HL-60/S4 treated with phorbol 12-myristate 13-acetate at 8.2 ng/mL for 4 days and 3 days (cell line): Measurements from ENCODE around the gene GOLGA7B.
"Not testable (repeated sequence)": the region's sequence is repeated elsewhere in the genome, so short reads cannot be mapped to it uniquely, and the experiment has no call there.

Experiments used
- in situ Hi-C: fragments of 300-500 bp; cut with MboI; formaldehyde crosslinking; loops from 2 replicates; pipeline ENCODE4 v1.15.0; 2022; ENCODE audit warnings: low sequenced_read_pairs

The GOLGA7B gene

DNA sequence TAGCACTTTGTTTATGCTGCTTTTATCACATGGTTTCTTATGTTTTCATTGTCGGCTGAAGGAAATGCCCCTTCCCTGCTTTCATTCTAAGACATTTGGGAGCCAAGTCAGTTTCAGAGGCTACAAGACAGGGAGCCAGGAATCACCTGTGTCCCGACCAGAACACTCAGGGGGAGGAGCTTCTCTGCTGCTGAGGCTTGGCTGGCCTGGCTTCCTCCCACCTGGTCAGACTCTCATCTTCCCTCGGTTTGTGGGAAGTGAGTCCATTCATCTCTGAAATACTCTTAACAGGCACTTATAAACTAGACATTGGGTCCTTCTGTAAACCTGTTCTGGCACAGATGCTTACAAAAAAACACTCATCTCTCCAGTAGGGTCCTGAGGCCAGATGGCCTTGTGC lies 19.6 kb upstream of the GOLGA7B start:
- in situ Hi-C loops = no loop called here

DNA sequence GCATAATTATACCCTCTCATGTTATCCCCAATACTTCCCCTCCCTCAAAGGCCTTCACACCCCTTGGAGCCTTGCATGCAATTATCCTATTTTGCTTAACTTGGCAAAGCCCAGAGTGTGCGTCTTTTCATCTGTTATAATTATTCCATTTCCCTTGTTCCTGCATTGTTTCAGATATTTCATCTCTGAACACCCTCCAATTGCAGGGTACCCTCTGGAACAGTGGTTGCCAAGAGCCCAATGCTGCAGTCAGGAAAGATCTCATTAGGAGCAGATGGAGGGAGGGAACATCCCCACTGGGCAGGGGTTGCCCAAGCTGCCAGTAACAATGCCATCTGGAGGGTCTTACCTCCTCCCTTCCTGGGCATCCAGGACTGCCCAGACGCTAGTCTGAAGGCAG lies 18.4 kb upstream of the GOLGA7B start:
- in situ Hi-C loops = no loop called here

DNA sequence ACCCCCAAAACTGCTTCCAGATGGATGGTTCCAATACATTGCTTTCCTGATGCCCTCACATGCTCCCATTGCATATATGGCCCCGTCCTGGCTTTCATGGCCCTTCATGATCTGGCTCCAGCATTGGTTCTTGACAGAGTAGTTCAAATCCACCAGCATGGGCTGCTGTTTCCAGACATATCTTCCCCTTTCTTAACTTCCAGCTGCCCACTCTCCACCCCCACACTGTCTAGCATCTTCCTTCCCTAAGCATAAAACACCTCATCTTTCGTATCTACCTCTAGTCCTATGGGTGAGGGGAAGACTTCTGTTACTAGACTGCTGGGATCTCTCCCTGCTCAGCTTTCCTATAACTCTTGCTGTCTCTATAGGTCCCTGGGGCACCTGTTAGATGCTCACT lies 13.2 kb upstream of the GOLGA7B start:
- in situ Hi-C loops = no loop called here

DNA sequence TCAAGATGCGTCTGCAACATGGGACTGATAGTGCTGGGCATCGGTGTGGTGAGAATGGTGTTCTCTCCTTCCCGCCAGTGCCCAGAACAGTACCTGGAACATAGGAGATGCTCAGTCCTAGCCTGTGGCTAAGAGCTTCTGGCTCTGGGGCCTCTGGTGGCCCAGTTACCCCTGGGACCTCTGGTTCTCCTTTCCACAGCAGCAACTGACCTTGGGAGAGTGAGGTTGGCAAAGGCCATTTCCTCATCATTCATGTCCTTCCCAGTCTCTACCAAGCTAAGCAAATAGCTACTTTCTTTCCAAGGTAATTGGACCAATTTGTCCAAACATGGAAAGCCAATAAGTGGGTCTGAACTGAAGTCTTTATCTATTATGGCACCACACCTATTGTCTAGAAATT lies 11.6 kb upstream of the GOLGA7B start:
- in situ Hi-C loops = no loop called here

DNA sequence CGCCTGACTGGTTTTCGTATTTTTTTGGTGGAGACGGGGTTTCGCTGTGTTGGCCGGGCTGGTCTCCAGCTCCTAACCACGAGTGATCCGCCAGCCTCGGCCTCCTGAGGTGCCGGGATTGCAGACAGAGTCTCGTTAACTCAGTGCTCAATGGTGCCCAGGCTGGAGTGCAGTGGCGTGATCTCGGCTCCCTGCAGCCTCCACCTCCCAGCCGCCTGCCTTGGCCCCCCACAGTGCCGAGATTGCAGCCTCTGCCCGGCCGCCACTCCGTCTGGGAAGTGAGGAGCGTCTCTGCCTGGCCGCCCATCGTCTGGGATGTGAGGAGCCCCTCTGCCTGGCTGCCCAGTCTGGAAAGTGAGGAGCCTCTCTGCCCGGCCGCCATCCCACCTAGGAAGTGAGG lies 8.5 kb upstream of the GOLGA7B start:
- in situ Hi-C loops = not testable (repeated sequence)

DNA sequence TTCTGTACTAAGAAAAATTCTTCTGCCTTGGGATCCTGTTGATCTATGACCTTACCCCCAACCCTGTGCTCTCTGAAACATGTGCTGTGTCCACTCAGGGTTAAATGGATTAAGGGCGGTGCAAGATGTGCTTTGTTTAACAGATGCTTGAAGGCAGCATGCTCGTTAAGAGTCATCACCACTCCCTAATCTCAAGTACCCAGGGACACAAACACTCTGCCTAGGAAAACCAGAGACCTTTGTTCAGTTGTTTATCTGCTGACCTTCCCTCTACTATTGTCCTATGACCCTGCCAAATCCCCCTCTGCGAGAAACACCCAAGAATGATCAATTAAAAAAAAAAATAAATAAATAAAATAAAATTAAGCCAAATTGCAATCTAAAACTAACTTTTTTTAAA lies 7.5 kb upstream of the GOLGA7B start:
- in situ Hi-C loops = not testable (repeated sequence)

DNA sequence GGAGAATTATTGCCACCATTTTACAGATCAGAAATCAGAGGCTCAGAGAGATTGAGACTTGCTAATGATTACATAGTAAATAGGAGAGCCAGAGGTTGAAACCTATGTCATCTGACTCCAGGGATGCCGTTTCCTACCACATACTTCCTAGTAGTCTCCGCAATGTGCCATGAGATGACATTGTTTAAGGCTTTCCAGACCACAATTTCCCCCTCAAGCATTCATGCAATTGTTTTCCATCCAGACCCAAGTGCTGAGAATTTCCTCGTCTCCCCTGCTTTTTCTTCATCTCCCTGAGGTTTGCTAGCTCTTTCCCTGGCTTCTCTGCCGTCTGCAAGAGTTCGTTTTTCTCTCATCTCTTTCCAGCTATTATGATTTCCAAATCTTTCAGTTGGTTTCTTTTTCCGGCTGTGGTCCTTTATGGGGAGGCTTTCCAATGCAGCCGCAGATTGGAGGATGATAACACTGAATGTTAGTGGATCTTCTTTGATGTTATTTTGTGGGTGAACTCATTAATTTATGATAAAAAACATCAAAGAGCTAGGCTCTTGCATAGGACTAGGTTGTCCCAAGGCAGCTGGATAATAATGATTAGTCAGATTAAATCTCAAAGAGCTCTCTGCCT lies 6.9 kb upstream of the GOLGA7B start:
- in situ Hi-C loops = no loop called here

DNA sequence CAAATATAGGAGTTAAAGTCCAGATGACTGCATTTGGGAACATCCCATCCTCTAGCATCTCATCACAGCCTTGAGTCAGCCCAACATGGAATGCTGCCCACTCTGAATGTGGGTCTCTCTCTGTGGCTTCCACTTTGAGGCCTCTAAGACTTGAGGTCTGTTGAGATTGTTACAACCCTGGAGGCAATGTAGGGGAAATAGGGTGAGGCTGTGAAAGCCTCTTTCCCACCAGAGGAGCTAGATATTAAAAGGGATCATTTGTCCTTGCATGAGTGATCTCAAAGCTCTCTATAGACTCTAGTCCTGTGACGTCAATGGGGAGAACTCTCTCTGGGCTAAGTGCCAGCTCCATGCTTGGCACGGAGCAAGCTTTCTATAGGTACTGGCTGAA lies 6.4 kb upstream of the GOLGA7B start:
- in situ Hi-C loops = no loop called here

DNA sequence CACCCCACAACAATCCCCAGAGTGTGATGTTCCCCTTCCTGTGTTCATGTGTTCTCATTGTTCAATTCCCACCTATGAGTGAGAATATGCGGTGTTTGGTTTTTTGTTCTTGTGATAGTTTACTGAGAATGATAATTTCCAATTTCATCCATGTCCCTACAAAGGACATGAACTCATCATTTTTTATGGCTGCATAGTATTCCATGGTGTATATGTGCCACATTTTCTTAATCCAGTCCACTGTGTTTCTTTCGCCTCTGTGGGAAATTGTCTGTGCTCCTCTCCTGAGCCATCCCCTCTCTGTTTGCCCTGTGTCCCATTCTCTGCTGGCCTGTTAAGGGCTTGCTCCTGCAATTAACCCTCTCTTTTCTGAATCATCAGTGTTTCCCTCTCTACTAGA lies 5.7 kb upstream of the GOLGA7B start:
- in situ Hi-C loops = not testable (repeated sequence)

DNA sequence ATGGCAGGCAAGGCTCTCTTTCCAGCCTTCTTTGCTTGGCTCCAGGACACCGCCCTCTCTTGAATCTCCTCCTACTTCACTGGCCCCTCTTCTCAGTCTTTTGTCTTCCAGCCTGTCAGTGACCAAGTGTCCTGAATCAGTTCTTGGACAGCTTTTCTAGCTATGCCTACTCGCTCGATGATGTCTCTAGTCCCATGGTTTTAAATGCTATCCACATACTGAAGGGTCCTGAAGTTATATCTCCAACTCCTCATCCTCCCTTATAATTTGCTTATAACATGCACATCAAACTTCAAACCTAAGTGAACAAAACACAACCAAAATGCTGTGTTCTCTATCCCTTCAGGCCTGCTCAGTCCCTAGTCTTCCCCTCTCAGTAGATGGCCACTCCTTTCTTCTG lies 5.0 kb upstream of the GOLGA7B start:
- in situ Hi-C loops = no loop called here

DNA sequence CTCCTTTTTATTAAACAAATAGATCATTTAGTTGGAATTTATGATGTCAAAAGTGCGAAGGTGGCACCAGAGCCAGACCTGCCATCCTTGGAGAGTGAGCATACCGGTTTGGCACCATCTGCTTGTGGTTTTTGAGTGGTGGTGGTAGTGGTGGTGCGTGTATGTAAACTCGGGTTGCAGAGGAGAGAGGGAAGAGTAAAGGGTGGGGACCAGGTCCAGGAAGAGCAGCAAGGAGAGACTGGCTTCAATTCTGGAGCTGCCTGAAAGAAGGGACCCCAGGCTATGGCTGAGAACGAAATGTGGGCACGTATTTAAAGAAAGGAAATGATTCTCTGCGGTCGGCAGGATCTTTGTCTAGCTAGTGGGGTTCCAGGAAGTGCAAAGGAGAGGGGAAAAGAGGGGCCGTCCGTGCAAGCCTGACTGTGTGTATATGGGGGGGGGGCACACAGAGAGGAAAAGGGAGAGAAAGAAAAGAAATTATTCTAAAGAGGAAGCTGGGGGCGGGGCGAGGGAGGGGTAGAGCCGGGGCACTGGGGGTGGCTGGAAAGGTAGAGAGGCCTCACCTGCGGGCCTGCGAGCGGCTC lies 448 bp upstream of the GOLGA7B start:
- in situ Hi-C loops = no loop called here

DNA sequence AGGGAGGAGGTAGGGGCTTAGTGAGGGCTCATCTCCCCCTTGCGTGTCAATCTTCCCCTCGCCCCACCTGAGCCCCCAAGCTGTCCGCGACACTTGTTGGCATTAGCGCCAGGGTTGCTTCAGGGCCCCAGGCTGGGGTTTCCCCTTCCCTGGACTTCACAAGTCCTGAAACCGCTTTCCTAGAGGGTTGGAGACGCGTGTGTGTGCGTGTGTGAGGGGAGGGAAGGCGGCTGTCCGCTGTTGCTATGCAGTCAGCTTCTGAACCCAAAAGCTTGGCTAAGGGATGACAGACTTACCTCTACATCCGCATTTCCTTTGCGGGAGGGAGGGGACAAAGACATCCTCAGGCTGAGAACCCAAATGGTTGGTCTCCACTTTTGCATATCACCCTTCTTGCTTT lies 803 bp downstream of the GOLGA7B start:
- in situ Hi-C loops = no loop called here

DNA sequence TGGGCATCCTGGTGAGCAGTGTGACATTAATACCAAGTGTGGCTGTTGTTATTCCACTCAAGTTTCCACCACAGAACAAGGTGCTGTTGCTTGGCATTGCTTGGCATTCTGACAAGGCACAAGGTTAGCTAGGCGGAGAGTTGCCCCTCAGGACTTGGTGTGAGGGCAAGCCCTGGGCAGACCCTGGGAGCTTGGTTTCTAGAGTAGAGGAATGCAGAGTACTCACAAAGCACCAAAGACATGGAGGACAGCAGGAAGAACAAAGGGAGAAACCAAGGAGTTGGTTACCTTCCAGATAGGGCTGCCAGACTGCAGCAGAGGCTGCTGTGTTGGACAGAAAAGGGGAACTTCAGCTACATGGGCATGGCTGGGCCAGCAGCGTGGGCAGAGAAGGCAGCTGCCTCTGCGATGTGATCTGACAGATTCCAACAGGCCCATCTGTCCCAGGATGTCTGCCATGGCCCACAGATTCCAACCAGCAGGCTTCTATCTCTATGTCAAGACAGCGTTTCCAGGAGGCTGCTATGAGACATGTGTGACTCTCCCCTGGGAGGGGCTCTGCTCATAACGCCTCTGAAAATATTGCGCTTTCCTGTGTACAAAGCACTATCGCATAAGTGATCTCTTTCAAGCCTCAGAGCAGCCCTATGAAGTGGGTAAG lies 1.8 kb downstream of the GOLGA7B start:
- in situ Hi-C loops = no loop called here

DNA sequence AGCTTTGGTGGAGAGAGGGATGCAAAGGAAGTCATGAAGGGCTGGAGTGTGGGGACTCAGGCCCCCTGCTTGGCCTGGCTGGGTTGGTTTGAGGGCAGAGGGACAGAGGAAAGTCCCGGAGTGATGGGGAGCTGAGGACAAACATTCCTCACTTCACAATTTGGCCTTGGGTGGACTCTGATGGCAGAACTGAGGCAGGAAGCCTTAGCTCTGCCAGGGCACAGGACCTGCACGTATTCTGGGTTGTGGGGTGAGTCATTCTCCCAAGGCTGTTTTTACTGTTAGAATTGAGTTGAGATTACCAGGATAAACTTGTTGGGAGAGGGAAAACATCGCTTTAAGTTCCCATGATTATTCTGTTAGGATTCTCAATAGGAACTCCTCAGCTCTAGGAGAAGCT lies 2.6 kb downstream of the GOLGA7B start:
- in situ Hi-C loops = no loop called here

DNA sequence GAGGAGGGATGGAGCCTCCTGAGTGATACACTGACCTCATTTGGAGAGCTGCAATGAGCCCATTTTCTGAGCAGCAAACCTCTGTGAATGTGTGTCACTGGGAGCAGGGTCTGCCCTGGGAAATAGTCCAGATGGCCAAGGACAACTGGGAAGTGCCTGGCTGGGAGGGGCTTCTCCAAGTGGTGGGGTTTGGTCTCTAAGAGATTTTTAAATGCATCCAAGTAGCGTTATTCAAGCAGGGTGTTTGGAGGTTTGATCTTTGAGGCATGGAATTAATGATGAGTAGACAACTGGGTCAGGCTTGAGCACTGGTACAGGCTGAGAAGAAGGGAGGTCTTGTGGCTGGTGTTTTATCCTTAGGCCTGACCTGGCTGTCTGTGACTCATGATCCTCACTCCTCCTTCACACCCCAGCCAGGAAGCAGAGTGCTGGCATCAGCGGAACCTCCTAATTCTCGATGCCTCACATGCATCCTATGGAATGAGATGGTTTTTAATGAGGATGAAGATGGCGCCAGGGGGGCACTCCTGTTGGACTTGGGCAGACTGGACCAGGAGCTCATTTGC lies 3.3 kb downstream of the GOLGA7B start:
- in situ Hi-C loops = no loop called here

DNA sequence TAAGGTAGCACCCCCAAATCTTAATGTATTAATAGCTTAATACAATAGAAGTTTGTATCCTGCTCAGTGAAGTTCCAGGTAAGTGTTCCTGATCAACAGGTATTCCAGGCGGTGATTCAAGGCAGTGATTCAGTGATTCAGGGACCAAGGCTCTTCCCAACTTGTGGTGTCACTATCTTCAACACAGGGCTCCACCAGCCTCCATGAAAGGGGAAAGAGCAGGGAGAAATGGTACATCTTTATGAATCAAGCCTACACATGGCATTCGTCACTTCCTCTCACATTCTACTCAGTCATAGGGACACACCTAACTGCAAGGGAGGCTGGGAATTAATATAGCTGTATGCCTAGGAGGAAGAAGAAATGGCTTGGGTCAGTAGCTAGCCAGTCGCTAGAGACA lies 5.1 kb downstream of the GOLGA7B start:
- in situ Hi-C loops = no loop called here

DNA sequence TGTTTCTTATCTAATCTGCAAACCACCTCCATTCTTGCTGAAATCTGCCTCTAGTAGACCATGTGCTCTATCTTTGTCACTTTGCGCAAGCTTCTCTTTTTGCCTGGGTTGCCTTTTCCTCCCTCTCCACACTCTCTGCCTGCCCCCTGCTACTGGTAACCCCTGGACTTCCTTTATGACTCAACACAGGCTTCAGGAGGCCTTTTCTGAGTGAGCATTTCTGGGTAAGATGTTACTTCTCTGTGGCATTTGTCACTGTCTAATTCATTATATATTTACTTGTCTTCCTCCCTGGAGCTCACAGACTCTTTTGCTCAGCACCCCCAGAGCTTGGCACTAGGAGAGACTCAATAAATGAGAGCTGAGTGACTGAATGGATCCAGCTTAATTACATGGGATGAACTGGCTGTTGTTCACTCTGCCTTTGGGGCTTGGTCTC lies 8.4 kb downstream of the GOLGA7B start:
- in situ Hi-C loops = no loop called here

DNA sequence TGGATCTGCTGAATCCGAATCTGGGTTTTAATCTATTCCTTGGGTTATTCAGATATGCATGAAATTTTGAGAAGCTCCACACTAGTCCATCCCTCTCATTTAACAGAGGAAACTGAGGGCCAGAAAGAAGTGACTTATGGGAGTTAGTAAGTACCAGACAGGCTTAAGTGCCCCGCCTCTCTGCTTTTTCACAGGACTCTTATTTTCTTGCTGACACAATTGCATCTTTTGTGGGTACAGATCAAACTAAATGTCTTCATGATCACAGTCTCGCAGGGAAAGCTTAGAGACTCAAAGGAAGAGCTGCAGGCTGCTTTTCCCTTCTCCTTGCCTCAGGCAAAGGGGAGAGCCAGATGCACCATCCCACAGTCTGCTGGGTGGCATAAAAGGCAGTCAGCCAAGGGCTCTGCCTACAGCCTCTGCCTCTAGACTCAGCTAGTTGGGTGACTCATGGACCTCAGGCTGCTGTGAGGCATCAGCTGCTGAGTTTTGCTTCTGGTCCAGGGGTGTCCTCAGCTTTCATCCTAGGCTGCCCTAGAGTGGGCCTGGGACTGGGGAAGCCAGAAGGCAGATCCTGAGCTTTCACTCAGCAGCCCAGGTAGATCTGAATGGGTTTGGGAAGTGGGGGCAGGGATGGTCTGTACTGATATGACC lies 11.6 kb downstream of the GOLGA7B start:
- in situ Hi-C loops = loop anchor here (10.0 kb wide), 1 partner anchor 66 kb away; no protein-coding TSS in a partner anchor

DNA sequence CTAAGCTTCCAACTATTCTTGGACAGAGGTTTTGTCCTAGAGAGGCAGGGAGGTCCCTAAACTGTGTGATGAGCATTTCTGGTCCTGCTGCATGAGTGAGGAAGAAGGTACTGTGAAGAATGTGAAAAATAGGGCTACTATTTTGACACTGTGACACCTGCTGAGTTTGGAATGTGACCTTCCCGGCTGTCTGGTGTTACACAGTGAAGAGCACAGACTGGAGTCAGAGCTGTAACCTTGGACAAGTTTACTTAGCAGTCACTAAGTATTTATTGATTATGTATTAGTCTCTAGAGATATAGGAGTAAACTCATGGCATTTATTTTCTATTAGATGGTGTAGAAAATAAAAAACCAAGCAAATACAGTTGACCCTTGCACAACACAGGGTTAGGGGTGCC lies 12.3 kb downstream of the GOLGA7B start:
- in situ Hi-C loops = loop anchor here (10.0 kb wide), 1 partner anchor 67 kb away; no protein-coding TSS in a partner anchor

DNA sequence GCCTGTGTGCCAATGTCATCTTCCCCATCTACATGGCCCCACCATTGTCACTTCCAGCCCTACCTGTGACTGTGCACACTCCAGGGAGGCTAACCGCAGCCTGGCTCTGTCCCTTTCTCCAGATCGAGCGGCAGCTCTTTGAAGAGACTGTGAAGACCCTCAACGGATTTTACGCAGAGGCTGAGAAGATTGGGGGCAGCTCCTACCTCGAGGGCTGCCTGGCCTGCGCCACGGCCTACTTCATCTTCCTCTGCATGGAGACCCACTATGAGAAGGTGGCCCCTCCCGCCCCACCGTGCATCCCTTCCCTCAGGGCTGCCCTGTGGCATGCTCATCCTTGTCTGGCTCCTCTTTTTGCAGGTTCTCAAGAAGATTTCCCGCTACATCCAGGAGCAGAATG lies 14.2 kb downstream of the GOLGA7B start:
- in situ Hi-C loops = loop anchor here (10.0 kb wide), 1 partner anchor 69 kb away; no protein-coding TSS in a partner anchor

DNA sequence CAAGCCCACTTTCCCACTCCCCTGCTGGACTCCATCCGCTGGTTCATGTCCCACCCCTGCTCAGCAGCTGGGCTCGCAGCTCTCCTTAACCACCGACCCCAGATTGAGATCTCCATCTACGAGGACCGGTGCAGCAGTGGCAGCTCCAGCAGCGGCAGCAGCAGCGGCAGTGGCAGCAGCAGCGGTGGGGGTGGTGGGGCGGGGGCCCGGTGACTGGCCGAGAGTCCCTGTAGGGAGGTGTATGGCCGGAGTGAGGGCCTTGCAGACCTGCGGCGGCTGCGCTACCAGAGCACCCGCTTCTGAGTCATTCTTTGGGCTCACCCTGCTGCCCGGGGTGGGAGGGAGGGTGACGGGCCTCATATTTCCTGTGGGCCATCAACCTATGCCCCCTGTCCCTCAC lies 15.8 kb downstream of the GOLGA7B start:
- in situ Hi-C loops = loop anchor here (10.0 kb wide), 1 partner anchor 71 kb away; no protein-coding TSS in a partner anchor
